K562 (cell line): Measurements from ENCODE around the gene ZNF197. TPM values are rescaled to one million over a fixed set of nuclear protein-coding genes. Genes with fewer than 3 reads are reported as not detected.

Experiments used
- ARID4B ChIP-seq: sonication (generic); formaldehyde crosslinking; IDR thresholded peaks from 2 replicates; pipeline ENCODE4 v1.8.0; 2022; ENCODE audit warnings: mild to moderate bottlenecking, missing genetic modification reagents
- ATF3 ChIP-seq, 2 experiments: fragments of 450-650 bp in 1 of 2; sonication (generic) in 1 of 2; formaldehyde crosslinking in 1 of 2; IDR thresholded peaks in 1 of 2; conservative IDR thresholded peaks in 1 of 2; 2 replicates each; pipeline versions ENCODE4 v1.6.1 to v1.8.1; 2016 to 2023; ENCODE audit warnings: mild to moderate bottlenecking in 2 of 2, moderate library complexity in 2 of 2, inconsistent platforms in 1 of 2, missing genetic modification reagents in 1 of 2
- CBFB ChIP-seq: sonication (generic); formaldehyde crosslinking; IDR thresholded peaks from 2 replicates; pipeline ENCODE4 v1.4.0; 2020; ENCODE audit warnings: mild to moderate bottlenecking, missing genetic modification reagents
- FOXJ3 ChIP-seq: sonication (generic); formaldehyde crosslinking; IDR thresholded peaks from 2 replicates; pipeline ENCODE4 v1.4.0; 2020; ENCODE audit warnings: mild to moderate bottlenecking, missing genetic modification reagents
- GATAD2B ChIP-seq: fragments of 450-650 bp; IDR thresholded peaks from 2 replicates; pipeline ENCODE4 v1.6.1; 2017; ENCODE audit warnings: mild to moderate bottlenecking, borderline replicate concordance
- HLTF ChIP-seq: fragments of 450-650 bp; IDR thresholded peaks from 2 replicates; pipeline ENCODE4 v1.6.1; 2016
- HMG20B ChIP-seq: fragments of 250-450 bp; sonication (Bioruptor Pico); IDR thresholded peaks from 2 replicates; pipeline ENCODE4 v1.5.0; 2021; ENCODE audit warnings: mild to moderate bottlenecking
- HOMEZ ChIP-seq: fragments of 250-450 bp; sonication (Bioruptor Pico); IDR thresholded peaks from 2 replicates; pipeline ENCODE4 v1.4.0; 2020; ENCODE audit warnings: mild to moderate bottlenecking, moderate library complexity
- MCM3 ChIP-seq: fragments of 450-650 bp; IDR thresholded peaks from 2 replicates; pipeline ENCODE4 v1.6.1; 2016
- PHB2 ChIP-seq: fragments of 450-650 bp; IDR thresholded peaks from 2 replicates; pipeline ENCODE4 v1.6.1; 2017; ENCODE audit warnings: low read depth
- TARDBP ChIP-seq: fragments of 450-650 bp; IDR thresholded peaks from 2 replicates; pipeline ENCODE4 v1.6.1; 2016
- TEAD2 ChIP-seq: fragments of 450-650 bp; IDR thresholded peaks from 2 replicates; pipeline ENCODE4 v1.6.1; 2016; ENCODE audit warnings: missing genetic modification characterization, control low read depth, missing compliant biosample characterization
- THRA ChIP-seq: fragments of 450-650 bp; IDR thresholded peaks from 2 replicates; pipeline ENCODE4 v1.6.1; 2017; ENCODE audit warnings: mild to moderate bottlenecking, moderate library complexity
- ZEB2 ChIP-seq: fragments of 450-650 bp; IDR thresholded peaks from 2 replicates; pipeline ENCODE4 v1.6.1; 2016
- polyA plus RNA-seq, 8 experiments: library from polyadenylated mRNA; depleted of rRNA in 4 of 8; stranded (reverse) in 5 of 8; unstranded in 3 of 8; fragments of >200 nt; fragmentation: Nextera tagmentation in 2 of 8; fragmentation: Illumina TruSeq in 1 of 8; extraction: Ambion mirVana in 2 of 8; extraction: Trizol in 1 of 8; gene quantifications; 2 replicates each; pipeline versions ENCODE4 v1.2.1 to v1.2.3, GENCODE V29; 2011 to 2014; ENCODE audit warnings: inconsistent platforms in 1 of 8, missing spikeins in 1 of 8
- total RNA-seq, 7 experiments: library from RNA; depleted of rRNA in 6 of 7; stranded (reverse); fragments of >200 nt in 6 of 7; fragmentation: Illumina TruSeq in 2 of 7; extraction: Trizol in 2 of 7; gene quantifications; 2 replicates each; pipeline versions ENCODE4 v1.2.1 to v1.2.3, GENCODE V29; 2011 to 2021; ENCODE audit warnings: low replicate concordance in 1 of 7

ZNF197 gene
- total and polyA plus RNA-seq, 9 of the 15 experiments (the other 6 are each of a cell fraction or from before 2014, with no cell fraction given) = 3.5 to 19.1 (median 13.7) TPM

- TF ChIP-seq ATF3 (IDR thresholded peaks at IDR 0.05) (no peak), ATF3 (CRISPR knock-in tag; conservative IDR thresholded peaks at IDR 0.05) (no peak), FOXJ3 (CRISPR knock-in tag) (no peak), CBFB (CRISPR knock-in tag) (no peak), GATAD2B (no peak), PHB2 (no peak), ARID4B (CRISPR knock-in tag) (peak; percentile 86), THRA (no peak), TARDBP (0 out of 2 replicates have a peak, but pooled peaks have one; percentile 41), HOMEZ (CRISPR knock-in tag) (no peak), TEAD2 (tag) (no peak), MCM3 (no peak), HLTF (no peak), HMG20B (CRISPR knock-in tag) (no peak), ZEB2 (0 out of 2 replicates have a peak, but pooled peaks have one; percentile 54)
Measured at GRCh38 chr3:44648564-44649229, 23.9 kb downstream of the ZNF197 start, which contains the start of gene ZNF35 (continued).
